Midbrain (tissue), 1 donor: ENCODE measurements around the gene PRR15L.

ENCODE experiments used
- DNase-seq: peaks from one replicate; lab custom pipeline; 2025; lab: John Stamatoyannopoulos, UW

Gene PRR15L

GRCh38 chr17:47959825-47960655, 2.4 kb upstream of the PRR15L start:
- no peak for DNase-seq

- no peak for DNase-seq
Measured at GRCh38 chr17:47956791-47957590, 692 bp downstream of the PRR15L start.

GRCh38 chr17:47955497-47956461, 1.9 kb downstream of the PRR15L start:
- no peak for DNase-seq

DNA sequence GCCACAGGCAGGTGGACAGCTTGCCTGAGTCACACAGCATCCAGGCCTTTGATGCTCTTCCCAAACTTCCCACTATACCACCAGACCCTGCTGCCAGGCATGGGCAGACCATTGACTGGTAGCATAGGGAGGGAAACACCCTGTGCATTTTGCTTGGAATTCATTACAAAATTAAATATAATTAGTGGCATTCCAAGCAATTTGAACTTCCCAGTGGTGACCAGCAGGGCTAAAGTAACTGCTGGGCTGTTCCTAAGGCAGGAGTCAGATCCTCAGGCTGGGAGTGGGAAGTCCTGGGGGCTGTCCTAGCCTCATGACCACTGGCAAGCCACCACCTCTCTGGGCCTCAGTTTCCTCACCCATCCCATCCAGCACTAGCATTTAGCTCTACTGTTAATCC, 3.8 kb downstream of the PRR15L start:
- no peak for DNase-seq

- DNase-seq = no peak
Measured at GRCh38 chr17:47952171-47953021, 5.3 kb downstream of the PRR15L start.

- no peak for DNase-seq
Measured at GRCh38 chr17:47950448-47950847, 7.2 kb downstream of the PRR15L start.

- no peak for DNase-seq
Measured at GRCh38 chr17:47949946-47950345, 7.7 kb downstream of the PRR15L start.

- DNase-seq = peak; percentile 84
Measured at GRCh38 chr17:47949197-47949759, 8.4 kb downstream of the PRR15L start.

DNA sequence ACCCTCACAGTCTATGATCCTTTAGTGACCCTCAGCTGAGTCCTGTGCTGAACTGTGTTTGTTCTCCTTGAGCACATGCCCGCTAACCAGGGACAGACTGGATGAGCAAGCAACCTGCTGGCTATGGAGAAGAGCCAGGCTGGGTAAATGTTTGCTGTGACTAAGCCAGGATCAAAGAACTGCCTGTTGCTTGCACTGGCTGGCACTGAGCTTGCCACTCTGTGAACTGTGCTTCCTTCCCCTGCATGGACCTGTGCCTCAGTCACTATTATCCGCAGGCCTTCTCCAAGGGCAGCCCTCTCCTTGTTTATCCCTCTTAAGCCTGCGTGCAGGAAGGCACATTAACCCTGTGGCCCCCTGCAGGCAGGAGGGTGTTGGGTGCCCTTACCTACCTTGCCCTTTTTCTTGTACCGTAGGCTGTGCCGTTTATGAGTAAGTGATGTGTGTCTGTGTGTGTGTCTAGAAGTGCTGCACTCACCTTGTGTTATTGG, 8.9 kb downstream of the PRR15L start:
- DNase-seq = no peak

DNA sequence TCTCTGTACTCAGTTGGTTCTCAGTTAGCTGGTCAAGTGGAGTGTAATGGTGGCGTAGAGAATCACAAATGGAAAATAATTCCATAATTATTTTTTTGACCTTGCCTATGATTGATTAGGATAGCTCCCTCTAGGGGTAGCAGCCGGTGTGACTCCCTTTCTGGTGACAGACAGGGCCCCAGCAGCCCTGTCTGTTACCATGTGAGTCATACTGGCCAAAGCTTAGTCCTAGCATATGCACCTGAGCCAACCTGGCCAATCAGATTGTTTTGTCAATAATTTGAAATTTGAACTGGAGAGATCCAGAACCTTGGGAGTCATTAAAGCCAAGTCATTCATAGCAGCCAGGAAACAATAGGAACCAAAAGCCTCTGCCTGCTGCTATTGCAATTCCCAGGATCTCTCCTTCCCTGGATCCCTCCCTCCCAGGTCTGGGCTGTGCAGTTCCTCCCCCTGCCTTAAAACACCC, 10.7 kb downstream of the PRR15L start:
- DNase-seq = peak; percentile 54

DNA sequence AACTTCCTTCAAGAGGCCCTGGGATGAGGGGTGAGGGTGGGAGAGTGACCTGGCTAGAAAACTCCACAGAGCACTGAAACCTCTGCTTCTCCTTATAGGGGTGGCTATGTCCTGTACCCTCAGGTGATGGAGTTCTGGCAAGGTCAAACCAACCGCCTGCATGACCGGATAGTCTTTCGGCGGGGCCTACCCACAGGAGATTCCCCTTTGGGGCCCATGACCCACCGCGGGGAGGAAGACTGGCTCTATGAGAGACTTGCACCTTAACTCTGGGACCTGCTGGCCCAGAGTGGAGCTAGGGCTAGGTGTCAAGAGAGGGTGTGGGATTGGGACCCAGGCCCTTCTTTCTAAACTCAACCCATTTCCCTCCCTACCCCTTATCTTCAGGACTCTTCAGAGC, 11.2 kb downstream of the PRR15L start:
- no peak for DNase-seq

DNA sequence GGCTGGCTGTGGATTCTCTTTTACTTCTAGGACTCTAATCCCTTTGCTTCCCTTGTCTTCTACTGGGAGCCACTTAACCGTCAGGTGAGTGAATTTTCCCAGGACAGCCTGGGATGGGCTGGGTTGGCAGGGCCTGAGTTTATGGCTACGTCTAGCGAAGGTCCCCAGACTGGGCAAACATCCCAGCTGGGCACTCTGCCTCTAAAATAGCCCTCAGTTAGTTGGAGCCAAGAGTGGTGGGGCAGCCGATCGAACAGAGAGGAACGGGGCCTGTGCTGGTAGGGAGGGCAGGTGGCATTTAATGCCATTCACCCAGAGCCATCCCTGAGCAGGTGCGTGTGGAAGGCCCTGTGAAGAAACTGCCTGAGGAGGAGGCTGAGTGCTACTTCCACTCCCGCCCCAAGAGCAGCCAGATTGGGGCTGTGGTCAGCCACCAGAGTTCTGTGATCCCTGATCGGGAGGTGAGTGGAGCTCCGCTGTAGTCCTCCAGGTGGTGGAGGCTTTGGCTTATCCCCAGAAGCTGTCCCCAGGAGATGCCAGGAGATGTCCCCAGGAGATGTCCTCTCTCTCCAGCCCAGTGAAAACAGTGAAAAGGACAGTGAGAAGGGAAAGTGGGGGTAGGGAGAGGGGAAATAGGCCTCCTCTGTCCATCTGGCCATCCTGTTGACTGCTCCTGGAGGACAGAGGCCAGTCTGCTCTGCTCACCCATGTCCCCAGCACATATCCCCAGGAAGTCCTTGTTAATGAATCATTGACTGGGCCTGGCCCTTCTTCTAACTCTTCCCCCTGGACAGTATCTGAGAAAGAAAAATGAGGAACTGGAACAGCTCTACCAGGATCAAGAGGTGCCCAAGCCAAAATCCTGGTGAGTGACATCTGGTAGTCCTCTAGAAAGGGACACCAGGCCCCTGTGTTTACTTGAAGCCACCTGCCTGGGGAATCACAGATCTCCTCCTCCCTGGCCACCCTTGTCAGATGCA, 11.9 kb downstream of the PRR15L start:
- DNase-seq = peak; percentile 38

DNA sequence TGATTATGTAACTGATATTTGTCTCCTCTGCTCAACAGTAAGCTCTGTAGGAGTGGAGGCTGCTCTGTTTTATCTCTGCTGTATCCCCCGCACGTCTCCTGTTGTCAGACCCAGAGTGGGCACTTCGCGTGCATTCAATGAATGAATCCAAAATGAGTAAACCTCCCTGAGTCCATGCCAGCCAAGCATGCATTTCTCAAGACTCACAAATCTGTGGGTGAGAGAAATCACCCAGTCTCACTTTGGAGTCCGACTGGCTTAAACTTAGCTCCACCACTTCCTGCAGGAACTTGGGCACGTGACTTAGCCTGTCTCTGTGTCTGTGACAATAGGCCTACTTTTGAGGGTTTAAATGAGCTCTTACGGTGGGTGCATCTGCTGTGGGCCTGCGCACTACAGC, 12.6 kb downstream of the PRR15L start:
- no peak for DNase-seq

GRCh38 chr17:47942568-47942967, 15.1 kb downstream of the PRR15L start:
- DNase-seq = no peak

GRCh38 chr17:47942096-47942510, 15.6 kb downstream of the PRR15L start:
- DNase-seq = no peak

GRCh38 chr17:47941246-47942095, 16.2 kb downstream of the PRR15L start, which contains the start of gene PNPO:
Gene PNPO (plus strand): TSS chr17:47941571. CDS start chr17:47941676, 105 bp downstream.
- DNase-seq = peak; percentile 98

DNA sequence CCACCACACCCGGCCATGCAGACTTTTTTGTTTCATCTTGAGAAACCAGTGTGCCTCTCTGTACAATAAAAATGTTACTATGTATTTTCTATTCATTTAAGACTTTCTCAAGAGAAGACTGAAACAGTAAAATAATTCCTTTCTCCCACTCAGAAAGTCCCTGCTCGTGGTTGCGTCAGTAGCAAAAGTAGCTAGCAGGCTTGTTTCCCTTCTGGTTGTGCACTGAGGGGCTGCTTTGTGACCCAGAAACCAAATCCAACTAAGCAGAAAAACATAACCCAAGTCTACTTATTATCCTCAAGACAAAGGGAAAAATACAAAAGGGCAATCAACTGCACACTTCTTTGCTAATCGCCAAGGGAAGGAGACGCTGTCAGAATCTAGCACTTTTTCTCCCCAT, 19.7 kb downstream of the PRR15L start:
- no peak for DNase-seq

- DNase-seq = no peak
Measured at GRCh38 chr17:47935961-47936360, 21.7 kb downstream of the PRR15L start.
